Fibroblast of villous mesenchyme (primary cell): ENCODE data around the gene VSNL1. TPM values are rescaled to one million over a fixed set of nuclear protein-coding genes. Genes with fewer than 3 reads are reported as not detected.
A peak's percentile ranks its signal among the peaks of the same experiment; 100 is the strongest.

Experiments used
- DNase-seq: peaks from one replicate; pipeline ENCODE4 v3.0.0-alpha.2; 2010; ENCODE audit warnings: low read depth
- H3K4me3 ChIP-seq: 2 replicates; pipeline ENCODE4 v1.5.1; 2011; ENCODE audit warnings: low read depth, mild to moderate bottlenecking, low read length
- CTCF ChIP-seq: IDR thresholded peaks from 2 replicates; pipeline ENCODE4 v1.5.1; 2012; ENCODE audit warnings: low read depth, mild to moderate bottlenecking, low read length; ENCODE audit not compliant: insufficient read depth
- total RNA-seq: library from RNA; depleted of rRNA; stranded (reverse); fragments of >200 nt; gene quantifications from 2 replicates; pipeline ENCODE4 v1.2.3, GENCODE V29; 2012

VSNL1 gene
- total RNA-seq, 1 donor = 0.86 TPM

- peak within 1 kb of the TSS; percentile 64 for H3K4me3 ChIP-seq
- peak; percentile 84 for DNase-seq
- no peak for TF ChIP-seq CTCF
Observed at GRCh38 chr2:17518212-17519154, 22.0 kb upstream of the VSNL1 start, which contains the start of gene RAD51AP2. Gene RAD51AP2 (minus strand): TSS chr2:17518440. CDS start chr2:17518415, 25 bp downstream.

- DNase-seq = no peak
- no peak for TF ChIP-seq CTCF
- no peak overlapping the region for H3K4me3 ChIP-seq
Observed at GRCh38 chr2:17519486-17519885, 21.0 kb upstream of the VSNL1 start.

- no peak for TF ChIP-seq CTCF
- no peak overlapping the region for H3K4me3 ChIP-seq
- DNase-seq = no peak
Observed at GRCh38 chr2:17520761-17521160, 19.7 kb upstream of the VSNL1 start.

GRCh38 chr2:17521621-17522020, 18.9 kb upstream of the VSNL1 start:
- H3K4me3 ChIP-seq = no peak overlapping the region
- DNase-seq = no peak
- TF ChIP-seq CTCF = no peak

- no peak for TF ChIP-seq CTCF
Observed at GRCh38 chr2:17522303-17522702, 18.2 kb upstream of the VSNL1 start.

GRCh38 chr2:17529771-17530170, 10.7 kb upstream of the VSNL1 start:
- DNase-seq = no peak
- TF ChIP-seq CTCF = no peak
- no peak overlapping the region for H3K4me3 ChIP-seq

More at GRCh38 chr2:17522303-17522702, 18.2 kb upstream of the VSNL1 start:
- no peak overlapping the region for H3K4me3 ChIP-seq
- DNase-seq = no peak

GRCh38 chr2:17533546-17533945, 7.0 kb upstream of the VSNL1 start:
- DNase-seq = no peak
- TF ChIP-seq CTCF = no peak
- no peak overlapping the region for H3K4me3 ChIP-seq
